Neural progenitor cell (in vitro differentiated cells): ENCODE data around the gene NCS1. TPM values are rescaled to one million over a fixed set of nuclear protein-coding genes. Genes with fewer than 3 reads are reported as not detected.

Experiments used
- DNase-seq: peaks from one replicate; pipeline ENCODE4 v3.0.0-alpha.2; 2016; ENCODE audit warnings: low spot score
- H2AFZ ChIP-seq: fragments of 200-600 bp; sonication (generic); replicated peaks from 2 replicates; pipeline ENCODE4 v1.6.1; 2016; ENCODE audit warnings: antibody characterized with exemption
- H3F3A ChIP-seq: fragments of 200-600 bp; sonication (generic); 2 replicates; pipeline ENCODE4 v1.6.1; 2016; ENCODE audit warnings: antibody characterized with exemption, low read depth
- H3K27ac ChIP-seq: fragments of 200-600 bp; sonication (generic); 2 replicates; pipeline ENCODE4 v1.5.1; 2016; ENCODE audit warnings: mild to moderate bottlenecking
- H3K27me3 ChIP-seq: fragments of 200-600 bp; sonication (generic); 2 replicates; pipeline ENCODE4 v1.6.1; 2016; ENCODE audit warnings: mild to moderate bottlenecking, moderate library complexity
- H3K36me3 ChIP-seq: fragments of 200-600 bp; sonication (generic); 2 replicates; pipeline ENCODE4 v1.5.1; 2016
- H3K4me1 ChIP-seq: fragments of 200-600 bp; sonication (generic); 2 replicates; pipeline ENCODE4 v1.6.1; 2016; ENCODE audit warnings: mixed run types
- H3K4me2 ChIP-seq: fragments of 200-600 bp; sonication (generic); 2 replicates; pipeline ENCODE4 v1.6.1; 2016
- H3K4me3 ChIP-seq: fragments of 200-600 bp; sonication (generic); 2 replicates; pipeline ENCODE4 v1.5.1; 2016
- H3K79me2 ChIP-seq: fragments of 200-600 bp; sonication (generic); 2 replicates; pipeline ENCODE4 v1.6.1; 2016; ENCODE audit warnings: low read depth
- H3K9ac ChIP-seq: fragments of 200-600 bp; sonication (generic); 2 replicates; pipeline ENCODE4 v1.6.1; 2016
- H3K9me3 ChIP-seq: fragments of 200-600 bp; sonication (generic); 2 replicates; pipeline ENCODE4 v1.5.1; 2016; ENCODE audit warnings: low read depth
- H4K20me1 ChIP-seq: fragments of 200-600 bp; sonication (generic); 2 replicates; pipeline ENCODE4 v1.6.1; 2016; ENCODE audit warnings: low read depth
- H3K27ac Mint-ChIP-seq: 3 replicates; pipeline ENCODE4 v1.8.0; 2021; ENCODE audit warnings: mixed read lengths
- H3K27me3 Mint-ChIP-seq: 2 replicates; pipeline ENCODE4 v1.8.0; 2022; ENCODE audit warnings: low read depth, mild to moderate bottlenecking, inconsistent platforms, moderate library complexity, mixed read lengths; ENCODE audit not compliant: insufficient read depth
- H3K36me3 Mint-ChIP-seq: 3 replicates; pipeline ENCODE4 v1.8.0; 2021; ENCODE audit warnings: mixed read lengths
- H3K4me1 Mint-ChIP-seq: 3 replicates; pipeline ENCODE4 v1.8.0; 2021; ENCODE audit warnings: mixed read lengths
- H3K4me3 Mint-ChIP-seq: 3 replicates; pipeline ENCODE4 v1.8.0; 2021; ENCODE audit warnings: mild to moderate bottlenecking, moderate library complexity, mixed read lengths
- H3K9me3 Mint-ChIP-seq: 3 replicates; pipeline ENCODE4 v1.8.0; 2020; ENCODE audit warnings: mixed read lengths
- CTCF ChIP-seq: fragments of 200-600 bp; sonication (generic); IDR thresholded peaks from 2 replicates; pipeline ENCODE4 v1.5.1; 2017; ENCODE audit warnings: antibody characterized with exemption, mild to moderate bottlenecking
- EZH2 ChIP-seq: fragments of 200-600 bp; sonication (generic); IDR thresholded peaks from 2 replicates; pipeline ENCODE4 v1.6.1; 2017; ENCODE audit warnings: antibody characterized with exemption, mild to moderate bottlenecking, moderate library complexity
- EZH2phosphoT487 ChIP-seq: fragments of 200-600 bp; sonication (generic); IDR thresholded peaks from 2 replicates; pipeline ENCODE4 v1.6.1; 2017; ENCODE audit warnings: antibody characterized with exemption
- total RNA-seq: library from RNA; depleted of rRNA; stranded (reverse); fragments of >200 nt; gene quantifications from 2 replicates; pipeline ENCODE4 v1.2.3, GENCODE V29; 2015; ENCODE audit warnings: low replicate concordance

NCS1 gene
- total RNA-seq, 1 donor from 2014 or later, result 16.0 TPM

GRCh38 chr9:130225071-130225470 lies 52.9 kb downstream of the NCS1 start:
- Mint-ChIP-seq H3K4me1 (peaks cover 12% of the 10 kb centered on the region), H3K9me3 (peaks cover 6% of the 10 kb centered on the region), H3K27ac (no peak overlapping the region), H3K4me3 (no peak overlapping the region), H3K27me3 (peaks cover 4% of the 10 kb centered on the region), H3K36me3 (peaks cover 16% of the 10 kb centered on the region)
- Histone ChIP-seq H3F3A (peaks cover 9% of the 10 kb centered on the region), H2AFZ (no peak overlapping the region), H3K79me2 (no peaks in the 10 kb centered on the region), H3K27ac (no peak overlapping the region), H3K36me3 (no peaks in the 10 kb centered on the region), H3K4me2 (no peak overlapping the region), H4K20me1 (no peaks in the 10 kb centered on the region), H3K4me1 (peaks cover 6% of the 10 kb centered on the region), H3K4me3 (no peak overlapping the region), H3K9ac (no peak overlapping the region), H3K27me3 (no peaks in the 10 kb centered on the region), H3K9me3 (no peaks in the 10 kb centered on the region)
- no peak for DNase-seq
- no peak for TF ChIP-seq EZH2phosphoT487
- TF ChIP-seq EZH2, result no peak
- TF ChIP-seq CTCF, result no peak

- H4K20me1 ChIP-seq, result no peaks in the 10 kb centered on the region
- Mint-ChIP-seq H3K36me3 (peaks cover 16% of the 10 kb centered on the region), H3K4me3 (no peak overlapping the region), H3K4me1 (peaks cover 8% of the 10 kb centered on the region), H3K27ac (no peak overlapping the region), H3K9me3 (peaks cover 6% of the 10 kb centered on the region), H3K27me3 (peaks cover 2% of the 10 kb centered on the region)
- H3K27me3 ChIP-seq, result no peaks in the 10 kb centered on the region
- H3K9me3 ChIP-seq, result no peaks in the 10 kb centered on the region
- H3K79me2 ChIP-seq, result no peaks in the 10 kb centered on the region
- H3F3A ChIP-seq, result peaks cover 4% of the 10 kb centered on the region
- no peak overlapping the region for H3K4me3 ChIP-seq
- no peak overlapping the region for H3K4me2 ChIP-seq
- H3K4me1 ChIP-seq, result peaks cover under 1% of the 10 kb centered on the region
- H3K36me3 ChIP-seq, result no peaks in the 10 kb centered on the region
- no peak overlapping the region for H3K9ac ChIP-seq
- DNase-seq, result no peak
- H2AFZ ChIP-seq, result no peak overlapping the region
- TF ChIP-seq EZH2 (no peak), EZH2phosphoT487 (no peak), CTCF (no peak)
- H3K27ac ChIP-seq, result no peak overlapping the region
These were observed 53.4 kb downstream of the NCS1 start for GRCh38 chr9:130225586-130225985.

GRCh38 chr9:130226112-130226511 lies 53.9 kb downstream of the NCS1 start:
- no peaks in the 10 kb centered on the region for H3K4me1 ChIP-seq
- no peak for DNase-seq
- Mint-ChIP-seq H3K4me1 (peaks cover 8% of the 10 kb centered on the region), H3K4me3 (no peak overlapping the region), H3K27me3 (peaks cover 2% of the 10 kb centered on the region), H3K27ac (no peak overlapping the region), H3K9me3 (peaks cover 6% of the 10 kb centered on the region), H3K36me3 (peaks cover 16% of the 10 kb centered on the region)
- no peaks in the 10 kb centered on the region for H3K9me3 ChIP-seq
- no peaks in the 10 kb centered on the region for H3K27me3 ChIP-seq
- no peak overlapping the region for H2AFZ ChIP-seq
- H3K4me2 ChIP-seq, result no peak overlapping the region
- no peaks in the 10 kb centered on the region for H3K79me2 ChIP-seq
- no peaks in the 10 kb centered on the region for H3K36me3 ChIP-seq
- H3K9ac ChIP-seq, result no peak overlapping the region
- H3F3A ChIP-seq, result no peaks in the 10 kb centered on the region
- no peak overlapping the region for H3K4me3 ChIP-seq
- H4K20me1 ChIP-seq, result no peaks in the 10 kb centered on the region
- TF ChIP-seq CTCF (no peak), EZH2phosphoT487 (no peak), EZH2 (no peak)
- no peak overlapping the region for H3K27ac ChIP-seq
